Measurements from ENCODE around the gene SLC28A3.

Gene SLC28A3

DNA sequence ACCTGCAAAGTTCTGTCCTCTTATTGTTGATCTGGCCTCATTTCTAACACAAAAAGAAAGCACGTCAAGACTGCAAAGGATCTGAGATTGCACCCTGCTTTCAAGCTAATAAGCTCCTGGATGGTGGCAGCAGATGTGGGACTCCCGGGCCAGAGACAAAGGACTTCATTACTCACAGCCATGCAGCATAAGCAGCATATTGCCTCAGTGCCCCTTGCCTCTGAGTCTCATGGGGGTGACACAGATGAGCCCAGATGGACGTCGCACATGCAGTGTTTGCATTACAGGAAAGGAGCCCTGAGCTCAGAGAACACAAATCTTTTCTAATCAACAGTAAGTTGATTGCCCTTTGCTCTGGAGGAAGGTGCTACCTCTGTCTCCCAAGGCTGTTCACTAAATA, 105.0 kb downstream of the SLC28A3 start:
- DNase-seq = no peak

GRCh38 chr9:84230355-84231145, 110.0 kb downstream of the SLC28A3 start:
- DNase-seq = no peak

DNA sequence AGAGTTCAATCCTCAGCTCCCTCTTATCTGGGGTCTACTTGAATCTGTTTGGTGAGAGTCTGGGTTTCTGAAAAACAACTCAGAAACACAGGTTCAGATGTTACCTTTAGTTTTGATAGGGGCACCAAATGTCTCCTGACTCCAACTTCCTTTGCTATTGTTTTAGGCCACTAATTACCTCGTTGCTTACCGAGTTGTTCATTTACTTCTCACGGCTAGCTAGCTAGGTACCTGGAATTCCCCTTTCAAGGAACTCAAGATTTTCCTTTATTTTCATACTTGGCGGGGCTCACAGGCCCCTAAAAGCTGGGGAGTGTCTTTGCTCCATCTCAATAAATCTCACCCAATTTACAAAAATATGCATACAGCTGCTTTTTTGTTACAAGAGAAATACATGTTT, 111.4 kb downstream of the SLC28A3 start:
- DNase-seq = no peak

GRCh38 chr9:84228130-84228720, 112.3 kb downstream of the SLC28A3 start:
- no peak for DNase-seq

- no peak for DNase-seq
Observed at GRCh38 chr9:84226126-84226525, 114.4 kb downstream of the SLC28A3 start.
